Fibroblast of peridontal ligament (primary cell): ENCODE measurements around the gene NEURL1B.
"Not testable (repeated sequence)": the region's sequence is repeated elsewhere in the genome, so short reads cannot be mapped to it uniquely, and the experiment has no call there.

Experiments used
- DNase-seq: peaks from one replicate; pipeline ENCODE4 v3.0.0-alpha.2; 2010; ENCODE audit errors: extremely low read depth

NEURL1B gene

DNA sequence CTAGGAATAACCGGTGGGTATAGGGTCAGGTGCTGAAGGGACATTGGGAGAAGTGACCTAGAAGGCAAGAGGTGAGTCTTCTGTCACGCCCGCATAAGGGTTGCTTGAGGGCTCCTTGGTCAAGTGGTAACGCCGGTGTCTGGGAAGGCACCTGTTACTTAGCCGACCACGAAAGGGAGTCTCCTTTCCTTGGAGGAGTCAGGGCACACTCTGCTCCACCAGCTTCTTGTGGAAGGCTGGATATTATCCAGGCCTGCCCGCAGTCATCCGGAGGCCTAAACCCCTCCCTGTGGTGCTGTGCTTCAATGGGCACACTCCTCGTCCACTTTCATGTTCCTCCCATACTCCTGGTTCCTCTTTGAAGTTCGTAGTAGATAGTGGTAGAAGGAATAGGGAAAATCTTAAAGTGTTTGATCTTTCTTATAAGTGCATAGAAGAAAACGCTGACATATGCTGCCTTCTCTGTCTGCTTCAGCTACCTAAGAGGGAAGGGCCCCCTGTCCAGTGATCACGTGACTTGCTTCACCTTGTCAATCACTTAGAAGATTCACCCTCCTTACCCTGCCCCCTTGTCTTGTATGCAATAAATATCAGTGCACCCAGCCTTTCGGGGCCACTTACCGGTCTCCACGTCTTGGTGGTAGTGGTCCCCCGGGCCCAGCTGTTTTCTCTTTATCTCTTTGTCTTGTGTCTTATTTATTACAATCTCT is 16.6 kb downstream of the NEURL1B start:
- DNase-seq: not testable (repeated sequence)

DNA sequence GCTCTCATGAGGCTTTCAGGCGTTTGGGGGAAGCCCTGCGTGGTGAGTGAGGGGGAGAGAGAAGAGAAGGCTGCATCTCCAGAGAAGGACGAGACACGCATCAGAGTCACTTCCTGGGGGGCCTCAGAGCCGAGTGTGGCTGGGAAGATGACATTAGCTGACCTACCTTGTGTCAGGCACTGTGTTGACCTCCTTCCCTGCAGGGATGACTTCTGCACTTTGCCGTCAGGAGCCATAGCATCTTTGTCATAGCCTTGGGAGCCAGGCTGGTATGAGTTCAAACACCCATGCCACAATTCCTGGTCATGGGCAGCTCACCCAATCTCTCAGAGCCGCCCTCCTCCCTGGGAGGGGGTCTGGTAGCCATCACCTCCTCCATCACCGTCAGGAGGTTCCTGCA is 17.3 kb downstream of the NEURL1B start:
- no peak for DNase-seq

DNA sequence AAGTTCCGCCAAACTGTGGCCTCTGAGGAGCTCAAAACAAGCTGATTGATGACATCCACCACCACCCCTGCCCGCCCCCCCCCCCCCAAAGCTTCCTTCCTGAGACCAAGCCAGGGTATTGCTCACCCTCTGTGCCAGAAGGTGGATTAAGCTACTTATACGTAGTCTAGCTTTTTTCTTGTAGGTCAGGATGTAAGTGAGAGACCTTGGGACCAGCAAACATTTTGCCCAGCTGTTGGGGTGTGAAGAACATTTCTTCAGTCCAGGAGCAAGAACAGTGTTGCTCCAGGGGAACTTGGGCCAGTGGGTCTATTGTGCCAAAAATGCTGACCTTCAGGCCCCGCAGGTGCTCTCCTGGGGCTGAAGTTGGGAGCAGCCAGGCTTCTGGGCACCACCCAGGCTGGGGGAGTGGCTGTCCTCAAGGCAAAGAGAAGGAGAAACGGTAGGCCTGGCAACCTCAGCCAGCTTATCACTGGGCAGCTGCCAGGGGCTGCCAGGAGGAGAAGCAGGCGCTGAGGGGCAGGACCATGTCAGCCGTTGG is 18.0 kb downstream of the NEURL1B start:
- DNase-seq: no peak

DNA sequence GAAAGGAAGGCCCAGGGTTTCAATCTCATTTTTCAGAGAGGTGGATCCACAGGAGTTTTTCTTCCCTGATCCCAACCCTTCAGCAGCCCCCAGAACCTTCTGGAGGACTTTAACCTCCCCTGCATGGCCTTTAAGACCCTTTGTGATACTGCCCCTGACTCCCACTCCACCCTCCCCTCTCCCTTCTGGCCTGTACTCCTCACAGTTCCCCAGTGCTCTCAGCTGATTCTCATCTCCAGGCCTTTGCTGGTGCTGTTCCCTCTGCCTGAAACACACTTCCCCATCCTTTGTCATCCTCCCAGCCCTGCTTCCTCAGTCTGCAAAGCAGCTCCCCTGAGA is 18.5 kb downstream of the NEURL1B start:
- no peak for DNase-seq

DNA sequence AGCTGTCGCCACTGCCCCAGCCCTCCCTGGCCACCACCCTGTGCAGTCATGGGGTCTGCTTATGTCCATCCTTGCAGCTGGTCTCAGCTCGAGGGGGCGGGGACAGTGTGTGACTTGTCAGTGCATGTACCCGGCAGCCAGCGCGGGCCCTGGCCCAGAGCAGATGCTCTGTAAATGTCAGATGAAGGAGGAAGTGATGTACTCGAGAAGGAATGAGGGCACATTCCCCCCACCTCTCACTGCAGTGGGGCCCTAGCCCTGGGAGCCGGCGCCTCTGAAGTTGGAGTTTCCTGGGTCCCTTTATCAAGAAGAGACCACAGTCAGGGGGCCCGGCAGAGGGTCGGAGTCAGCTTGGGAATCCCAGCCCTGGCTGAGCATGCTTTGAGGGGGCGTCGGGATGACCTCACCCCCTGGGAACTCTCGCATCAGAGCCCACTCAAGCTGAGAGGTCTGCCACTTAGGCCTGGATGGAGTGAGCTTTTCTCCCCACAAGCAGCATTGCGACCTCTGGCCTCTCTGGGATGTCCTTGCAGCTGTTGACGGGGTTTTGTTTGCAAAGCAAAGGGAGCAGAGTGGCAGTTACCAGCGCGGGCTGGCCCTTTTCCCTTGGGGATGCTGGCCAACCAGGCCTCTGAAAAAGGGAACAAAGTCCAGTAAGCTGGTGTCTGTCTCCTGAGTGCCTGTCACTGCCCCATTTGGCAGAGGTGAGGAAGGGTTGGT is 19.0 kb downstream of the NEURL1B start:
- DNase-seq: peak; percentile 66

DNA sequence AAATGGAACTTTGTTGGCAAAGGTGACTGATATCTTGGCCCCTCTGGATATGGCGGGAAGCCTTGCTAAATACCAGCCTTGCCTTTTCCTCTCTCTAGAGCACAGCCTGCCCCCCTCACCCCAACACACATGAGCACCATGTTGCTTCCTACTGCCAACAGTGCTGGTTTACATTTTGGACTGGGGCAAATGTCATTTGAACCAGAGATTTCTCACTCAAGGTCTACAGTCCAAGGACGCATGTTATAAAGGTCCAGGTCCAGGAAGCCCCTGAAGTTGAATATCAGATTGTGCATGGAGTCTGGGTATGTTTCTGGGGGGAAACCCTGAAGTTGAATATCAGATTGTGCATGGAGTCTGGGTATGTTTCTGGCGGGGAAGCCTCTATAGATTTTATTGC is 19.9 kb downstream of the NEURL1B start:
- DNase-seq: no peak

DNA sequence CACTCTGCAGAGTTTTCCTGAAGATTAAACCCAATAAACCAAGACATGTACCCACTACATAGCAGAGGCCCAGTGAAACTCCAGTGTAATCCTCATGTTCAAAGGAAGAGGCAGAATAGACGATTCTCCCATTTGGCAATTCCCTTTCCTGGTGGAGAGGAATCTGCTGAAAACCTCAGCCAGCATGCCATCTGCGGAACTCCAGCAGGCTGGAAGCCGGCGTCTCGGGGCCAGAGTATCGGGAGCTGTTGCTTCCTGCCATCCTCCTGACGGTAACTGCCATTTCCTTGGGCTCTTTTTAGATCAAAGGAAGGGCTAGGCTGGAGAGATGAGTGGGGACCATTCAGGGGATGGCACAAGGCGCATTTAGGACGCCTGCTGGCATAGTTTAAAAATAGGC is 20.5 kb downstream of the NEURL1B start:
- no peak for DNase-seq

DNA sequence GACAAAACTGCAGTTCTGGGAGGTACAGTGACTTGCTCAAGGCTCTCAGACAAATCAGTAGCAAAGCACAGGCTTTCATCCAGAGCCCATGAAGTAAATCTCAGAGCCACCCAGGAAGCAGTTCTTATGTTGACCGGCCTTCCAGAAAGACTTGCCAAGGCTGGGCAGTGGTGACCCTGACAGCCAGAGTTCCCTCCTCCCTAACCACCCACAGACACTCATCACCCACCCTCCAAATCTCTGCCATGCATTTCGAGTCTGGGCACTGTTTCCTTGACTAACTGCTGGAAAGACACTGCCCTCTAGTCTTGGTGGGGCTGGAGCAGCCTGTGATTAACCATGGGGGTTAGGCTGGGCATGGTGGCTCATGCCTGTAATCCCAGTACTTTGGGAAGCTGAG is 21.5 kb downstream of the NEURL1B start:
- DNase-seq: no peak

DNA sequence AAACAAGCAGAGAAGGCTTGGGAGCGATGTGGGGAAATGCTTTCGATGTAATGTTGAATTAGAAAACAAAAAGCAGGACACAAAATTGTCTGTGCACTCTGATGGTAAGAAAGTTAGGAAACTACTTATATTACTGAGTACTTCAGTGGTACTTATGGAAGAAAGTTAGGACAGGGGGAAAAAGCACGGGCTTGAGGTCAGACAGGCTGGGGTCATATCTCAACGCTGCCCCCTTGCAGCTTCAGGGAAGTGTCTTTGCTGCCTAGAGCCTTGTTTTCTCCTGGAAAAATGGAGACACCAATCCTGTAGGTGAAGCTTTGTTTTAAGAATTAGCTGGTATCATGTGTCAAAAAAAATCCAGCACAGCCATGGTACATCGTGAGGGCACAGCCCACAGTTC is 23.0 kb downstream of the NEURL1B start:
- no peak for DNase-seq

DNA sequence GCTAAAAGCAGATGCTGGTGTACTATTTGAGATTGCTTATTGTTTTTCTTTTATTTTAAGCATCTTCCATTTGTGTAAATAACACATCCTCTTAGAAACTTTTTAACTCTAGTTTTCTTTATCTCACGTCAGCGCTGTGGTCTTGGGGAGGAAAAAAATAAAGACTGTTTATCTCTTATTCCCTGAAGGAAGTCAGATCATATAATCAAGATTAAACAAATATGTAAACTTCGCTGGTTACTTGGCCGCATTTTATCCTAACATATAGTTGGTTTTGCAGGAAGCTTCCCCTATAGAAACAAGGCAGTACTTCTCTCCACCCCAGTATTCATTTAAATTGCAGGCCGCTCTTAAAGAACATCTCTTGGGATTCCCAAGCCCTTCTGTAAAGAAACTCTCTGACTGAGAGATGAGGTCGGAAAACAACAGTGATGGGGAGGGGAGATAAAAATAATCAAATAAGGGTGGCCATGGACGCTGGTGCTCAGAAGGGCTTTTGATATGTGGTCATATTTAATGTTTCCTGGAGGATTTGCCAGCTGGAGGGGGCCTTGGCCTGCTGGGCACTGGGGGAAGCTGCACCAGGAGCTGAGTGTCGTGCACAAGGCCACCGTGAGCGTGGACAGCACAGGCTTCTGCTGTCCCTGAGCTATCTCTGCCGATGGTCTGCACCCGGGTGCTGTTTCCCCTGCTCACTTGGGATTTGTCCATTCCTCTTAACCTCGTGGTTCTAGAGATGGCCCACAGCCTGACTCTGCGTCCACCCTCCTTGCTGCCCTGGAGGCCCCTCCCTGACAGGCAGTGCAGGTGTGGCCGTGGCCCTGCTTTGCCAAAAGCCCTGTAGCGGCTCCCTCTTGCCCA is 23.8 kb downstream of the NEURL1B start:
- DNase-seq: peak; percentile 35

DNA sequence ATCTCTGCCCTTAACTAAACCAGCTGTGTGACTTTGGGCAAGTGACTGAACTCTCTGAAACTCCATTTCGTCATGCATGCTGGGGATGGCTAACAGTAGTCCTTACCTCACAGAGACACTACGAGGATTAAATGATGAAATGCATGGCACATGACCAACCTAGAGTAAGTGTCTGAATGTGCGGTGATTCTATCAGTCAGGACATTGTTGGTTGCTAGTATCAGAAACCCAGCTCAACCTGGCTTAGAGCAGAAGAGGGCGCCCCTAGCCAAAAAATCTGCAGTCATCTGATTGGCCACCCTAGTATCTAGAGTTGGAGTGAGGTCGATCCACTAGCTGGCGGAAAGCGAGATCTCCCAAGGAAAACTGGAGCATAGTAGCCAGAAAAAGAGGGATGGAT is 25.2 kb downstream of the NEURL1B start:
- DNase-seq: peak; percentile 18

DNA sequence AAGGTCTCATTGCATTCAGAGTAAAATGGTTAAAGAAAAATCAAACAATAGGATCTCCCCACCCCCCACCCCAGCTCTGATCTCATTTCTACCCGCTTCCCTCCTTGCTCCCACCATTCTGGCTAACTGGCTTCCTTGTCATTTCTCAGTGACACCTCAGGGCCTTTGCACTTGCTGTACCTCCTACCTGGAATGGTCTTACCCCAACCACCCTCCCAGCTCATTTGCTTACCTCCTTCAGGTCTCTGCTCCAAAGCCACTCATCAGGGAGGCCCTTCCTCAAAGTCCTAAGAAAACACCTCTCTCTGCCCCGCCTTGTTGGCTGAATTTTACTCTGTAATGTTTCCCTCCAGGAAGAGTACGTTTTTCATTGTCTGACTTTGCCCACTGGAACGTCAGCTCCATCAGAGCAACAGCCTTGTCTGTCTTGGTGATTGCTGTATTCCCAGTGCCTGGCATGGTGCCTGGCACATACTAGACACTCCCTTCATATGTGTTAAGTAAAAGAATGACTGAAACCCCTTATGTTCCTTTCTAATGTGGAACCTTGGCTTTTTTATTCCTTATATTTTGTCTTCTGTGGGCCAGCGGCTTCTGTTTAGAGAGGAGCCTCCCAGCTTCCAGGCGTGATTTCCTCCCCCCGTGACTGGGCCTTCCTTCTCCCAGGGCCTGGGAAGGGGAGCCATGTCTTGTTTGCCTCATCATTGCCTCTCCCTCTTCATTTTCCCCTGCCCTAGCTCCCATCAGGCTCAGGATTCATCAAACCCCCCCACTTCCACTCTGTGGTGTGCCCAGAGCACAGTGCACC is 26.9 kb downstream of the NEURL1B start:
- DNase-seq: peak; percentile 40

DNA sequence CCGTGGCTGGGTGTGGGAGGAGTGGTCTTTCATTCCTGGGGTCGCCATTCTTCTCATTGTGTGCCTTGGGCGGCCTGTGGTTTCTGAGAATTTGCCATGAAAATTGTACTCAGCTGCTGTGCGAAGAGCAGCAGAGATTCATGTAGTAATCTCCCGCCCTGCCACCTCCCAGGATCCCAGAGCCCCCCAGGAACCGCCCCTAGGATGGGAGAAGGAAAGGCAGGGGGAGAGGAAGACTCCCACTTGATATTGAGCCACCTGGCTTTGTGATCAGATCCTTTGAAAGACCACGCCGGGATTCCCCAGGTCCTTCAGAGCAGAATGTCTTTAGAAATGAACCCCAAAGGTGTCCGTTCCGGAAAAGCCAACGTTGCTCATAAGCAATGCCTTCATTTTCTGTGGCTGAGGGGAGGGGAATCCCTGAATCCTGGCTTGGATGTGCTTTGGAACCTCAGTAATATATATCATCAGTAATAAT is 27.6 kb downstream of the NEURL1B start:
- DNase-seq: no peak

DNA sequence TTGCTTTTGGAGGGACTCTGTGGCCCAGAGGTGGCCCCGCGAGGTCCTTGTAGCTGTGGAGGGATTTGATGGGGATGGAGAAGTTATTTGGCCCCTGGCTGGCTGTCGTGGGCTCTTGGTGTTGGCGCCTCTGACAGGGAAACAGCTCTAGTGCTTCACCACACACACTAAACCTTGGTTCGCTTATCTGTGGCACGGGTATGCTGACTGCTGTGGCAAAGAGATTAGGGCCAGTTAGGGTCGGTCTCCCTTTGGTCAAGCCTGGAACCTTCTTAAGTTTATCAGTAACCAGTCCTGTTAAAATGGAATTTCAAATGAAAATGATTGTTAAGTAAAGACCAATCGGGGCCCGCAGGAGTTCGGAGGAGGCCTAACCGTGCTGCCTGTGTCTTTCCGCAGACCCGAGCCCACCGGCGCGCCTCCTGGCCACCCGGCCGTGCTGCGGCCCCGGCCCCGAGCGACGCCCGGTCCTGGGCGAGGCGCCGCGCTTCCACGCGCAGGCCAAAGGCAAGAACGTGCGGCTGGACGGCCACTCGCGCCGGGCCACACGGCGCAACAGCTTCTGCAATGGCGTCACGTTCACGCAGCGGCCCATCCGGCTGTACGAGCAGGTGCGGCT is 28.4 kb downstream of the NEURL1B start:
- no peak for DNase-seq

DNA sequence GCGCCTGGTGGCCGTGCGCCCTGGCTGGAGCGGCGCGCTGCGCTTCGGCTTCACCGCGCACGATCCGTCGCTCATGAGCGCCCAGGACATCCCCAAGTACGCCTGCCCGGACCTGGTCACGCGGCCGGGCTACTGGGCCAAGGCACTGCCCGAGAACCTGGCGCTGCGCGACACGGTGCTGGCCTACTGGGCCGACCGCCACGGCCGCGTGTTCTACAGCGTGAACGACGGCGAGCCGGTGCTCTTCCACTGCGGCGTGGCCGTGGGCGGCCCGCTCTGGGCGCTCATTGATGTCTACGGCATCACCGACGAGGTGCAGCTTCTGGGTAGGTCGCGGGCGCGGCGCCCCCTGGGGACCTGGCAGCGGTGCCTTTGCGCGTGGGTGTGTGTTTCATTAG is 28.9 kb downstream of the NEURL1B start:
- DNase-seq: no peak

DNA sequence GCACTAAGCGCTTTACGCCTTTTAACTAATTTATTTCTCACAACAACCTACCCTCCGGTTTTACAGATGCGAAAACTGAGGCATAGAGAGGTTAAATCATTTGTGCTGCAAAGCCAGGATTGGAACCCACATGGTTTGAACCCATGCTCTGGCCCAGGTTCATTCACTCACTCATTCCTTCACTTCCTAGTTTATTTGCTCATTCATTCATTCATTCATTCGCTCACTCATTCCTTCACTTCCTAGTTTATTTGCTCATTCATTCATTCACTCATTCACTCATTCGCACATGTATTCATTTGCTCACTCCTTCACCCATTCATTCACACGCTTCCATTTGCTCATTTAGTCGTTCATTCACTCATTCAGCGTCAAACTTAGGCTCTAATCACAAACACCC is 29.4 kb downstream of the NEURL1B start:
- no peak for DNase-seq

DNA sequence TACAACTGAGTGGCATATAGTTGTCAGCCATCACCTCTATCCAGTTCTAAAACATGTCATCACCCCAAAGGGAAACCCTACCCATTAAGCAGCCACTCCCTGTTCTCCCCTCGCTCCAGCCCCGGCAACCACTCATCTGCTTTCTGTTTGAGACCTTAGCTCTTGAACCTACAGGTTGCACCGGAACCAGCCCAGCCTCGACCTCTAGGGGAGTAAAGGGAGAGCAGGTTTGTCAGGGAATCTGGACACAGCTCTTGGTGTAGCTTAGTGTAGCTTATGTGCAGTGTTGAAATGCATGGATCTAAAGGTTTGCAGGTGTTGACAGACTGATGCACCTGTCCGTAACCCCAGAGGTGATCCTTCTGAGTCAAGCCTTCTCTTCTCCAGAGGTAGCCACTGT is 30.0 kb downstream of the NEURL1B start:
- DNase-seq: no peak

DNA sequence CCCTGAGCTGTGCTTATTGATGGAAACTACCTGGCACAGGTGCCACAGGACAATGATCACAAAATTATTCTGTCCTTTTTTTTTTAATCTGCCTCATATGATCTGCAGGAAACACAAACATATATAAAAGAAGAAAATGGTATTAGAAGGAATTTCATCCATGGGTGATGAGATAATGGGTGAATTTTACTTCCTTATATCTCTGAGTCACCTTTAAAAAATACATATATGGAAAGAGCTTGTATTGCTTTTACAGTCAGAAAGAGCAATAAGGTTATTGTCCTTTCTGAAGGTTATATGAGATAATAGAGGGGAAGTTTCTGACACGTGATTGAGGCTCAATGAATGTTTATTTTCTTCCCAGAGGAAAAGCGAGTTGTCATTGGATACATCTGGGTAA is 31.6 kb downstream of the NEURL1B start:
- no peak for DNase-seq

DNA sequence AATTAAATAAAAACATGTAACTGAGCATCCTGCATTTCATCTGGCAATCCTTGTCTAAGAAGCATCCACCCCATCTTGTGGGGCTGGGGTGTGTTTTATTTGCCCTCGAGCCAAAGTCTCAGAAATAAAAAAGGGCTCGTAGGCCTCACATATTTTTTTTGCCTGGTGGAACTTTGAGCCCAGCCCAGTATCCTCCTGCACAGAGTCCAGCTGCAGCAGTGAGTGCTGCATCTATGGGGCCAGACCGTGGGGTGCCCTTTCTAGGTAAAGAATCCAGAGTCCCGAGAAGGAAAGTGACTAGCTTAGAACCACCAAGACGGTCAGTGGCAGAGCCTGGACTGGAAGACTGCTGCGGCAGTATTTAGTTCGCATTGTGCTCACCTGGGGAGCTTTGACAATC is 33.1 kb downstream of the NEURL1B start:
- no peak for DNase-seq

DNA sequence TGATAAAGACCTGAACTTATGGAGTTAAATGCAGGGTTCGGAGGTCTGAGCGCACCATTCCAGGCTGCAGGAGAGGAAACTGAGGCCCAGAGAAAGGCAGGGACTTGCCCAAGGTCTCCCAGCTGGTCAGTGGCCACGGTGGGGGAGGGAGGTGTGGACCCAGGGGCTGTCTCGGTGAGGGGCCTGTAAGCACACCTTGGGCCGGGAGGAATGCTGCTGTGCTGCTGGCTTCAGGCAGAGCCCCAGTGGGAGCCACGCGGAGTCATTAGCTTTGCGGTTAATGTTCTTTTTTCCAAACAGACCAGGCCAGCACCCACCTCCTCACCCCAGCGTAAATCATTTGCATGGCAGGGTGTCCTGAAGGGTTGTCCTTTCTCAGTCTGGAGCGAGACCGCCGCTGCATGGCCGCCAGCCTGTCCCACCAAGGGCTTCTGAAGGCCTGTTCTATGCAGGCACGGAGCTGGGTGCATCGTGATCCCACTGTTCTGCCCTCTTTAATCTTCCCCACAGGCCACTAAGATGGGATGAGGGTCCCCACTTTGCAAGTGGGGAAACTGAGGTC is 35.9 kb downstream of the NEURL1B start:
- no peak for DNase-seq
